Fibroblast of pulmonary artery (primary cell): ENCODE results near the gene MAGI2.

ENCODE experiments used
- DNase-seq: peaks from one replicate; pipeline ENCODE4 v3.0.0-alpha.2; 2010; ENCODE audit warnings: low read depth
- H3K4me3 ChIP-seq: replicated peaks from 2 replicates; pipeline ENCODE4 v1.5.1; 2011; ENCODE audit warnings: low read depth, mild to moderate bottlenecking, control low read depth, low read length, moderate library complexity
- TF ChIP-seq, protein P1 (sequence below): IDR thresholded peaks from 2 replicates; pipeline ENCODE4 v1.5.1; 2011; ENCODE audit warnings: mild to moderate bottlenecking, control low read depth, low read length, inconsistent platforms; ENCODE audit errors: missing control alignments

Gene MAGI2

DNA sequence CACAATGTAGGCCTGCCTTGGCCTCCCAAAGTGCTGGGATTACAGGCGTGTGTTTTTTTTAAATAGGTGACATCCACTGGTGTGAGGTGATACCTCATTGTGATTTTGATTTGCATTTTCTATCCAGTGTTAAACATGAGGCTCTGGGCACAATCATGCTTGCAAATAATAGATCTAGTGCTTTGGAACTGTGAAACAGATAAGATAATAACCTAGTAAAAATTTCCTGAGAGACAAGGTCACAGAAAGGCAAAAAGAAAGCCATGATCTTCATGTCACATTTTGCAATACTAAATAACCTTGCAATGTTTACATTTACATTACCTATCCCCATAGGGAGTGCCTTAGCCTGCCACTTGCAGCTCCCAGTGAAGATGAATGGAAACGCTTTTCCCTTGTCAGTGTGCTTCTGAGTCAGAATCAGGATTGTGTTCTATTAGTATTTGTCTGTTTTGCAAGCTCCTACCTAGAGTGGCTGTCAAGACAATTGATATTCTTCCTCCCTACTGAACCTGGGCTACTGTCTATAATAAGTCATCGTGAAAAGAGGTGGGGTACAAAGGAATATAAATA, 1398.4 kb downstream of the MAGI2 start:
- H3K4me3 ChIP-seq, result no peak overlapping the region
- no peak for DNase-seq

DNA sequence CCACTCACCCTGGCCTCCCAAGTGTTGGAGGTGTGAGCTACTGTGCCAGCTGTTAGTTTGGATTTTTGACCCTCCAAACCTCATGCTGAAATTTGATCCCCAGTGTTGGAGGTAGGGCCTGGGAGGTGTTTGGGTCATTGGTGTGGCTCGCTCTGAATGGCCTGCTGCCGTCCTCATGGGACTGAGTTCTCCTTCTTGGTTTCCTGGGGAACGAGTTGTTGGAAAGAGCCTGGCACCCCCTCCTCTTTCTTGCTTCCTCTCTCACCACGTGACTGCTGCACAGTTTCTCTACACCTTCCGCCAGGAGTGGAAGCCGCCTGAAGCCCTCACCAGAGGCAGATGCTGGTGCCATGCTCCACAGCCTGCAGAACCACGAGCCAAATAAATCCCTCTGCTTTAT, 1401.4 kb downstream of the MAGI2 start:
- TF ChIP-seq, protein P1, sequence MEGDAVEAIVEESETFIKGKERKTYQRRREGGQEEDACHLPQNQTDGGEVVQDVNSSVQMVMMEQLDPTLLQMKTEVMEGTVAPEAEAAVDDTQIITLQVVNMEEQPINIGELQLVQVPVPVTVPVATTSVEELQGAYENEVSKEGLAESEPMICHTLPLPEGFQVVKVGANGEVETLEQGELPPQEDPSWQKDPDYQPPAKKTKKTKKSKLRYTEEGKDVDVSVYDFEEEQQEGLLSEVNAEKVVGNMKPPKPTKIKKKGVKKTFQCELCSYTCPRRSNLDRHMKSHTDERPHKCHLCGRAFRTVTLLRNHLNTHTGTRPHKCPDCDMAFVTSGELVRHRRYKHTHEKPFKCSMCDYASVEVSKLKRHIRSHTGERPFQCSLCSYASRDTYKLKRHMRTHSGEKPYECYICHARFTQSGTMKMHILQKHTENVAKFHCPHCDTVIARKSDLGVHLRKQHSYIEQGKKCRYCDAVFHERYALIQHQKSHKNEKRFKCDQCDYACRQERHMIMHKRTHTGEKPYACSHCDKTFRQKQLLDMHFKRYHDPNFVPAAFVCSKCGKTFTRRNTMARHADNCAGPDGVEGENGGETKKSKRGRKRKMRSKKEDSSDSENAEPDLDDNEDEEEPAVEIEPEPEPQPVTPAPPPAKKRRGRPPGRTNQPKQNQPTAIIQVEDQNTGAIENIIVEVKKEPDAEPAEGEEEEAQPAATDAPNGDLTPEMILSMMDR, result no peak
- no peak overlapping the region for H3K4me3 ChIP-seq
- DNase-seq, result no peak

More for the DNA sequence above, 1398.4 kb downstream of the MAGI2 start:
- TF ChIP-seq, protein P1, result no peak

DNA sequence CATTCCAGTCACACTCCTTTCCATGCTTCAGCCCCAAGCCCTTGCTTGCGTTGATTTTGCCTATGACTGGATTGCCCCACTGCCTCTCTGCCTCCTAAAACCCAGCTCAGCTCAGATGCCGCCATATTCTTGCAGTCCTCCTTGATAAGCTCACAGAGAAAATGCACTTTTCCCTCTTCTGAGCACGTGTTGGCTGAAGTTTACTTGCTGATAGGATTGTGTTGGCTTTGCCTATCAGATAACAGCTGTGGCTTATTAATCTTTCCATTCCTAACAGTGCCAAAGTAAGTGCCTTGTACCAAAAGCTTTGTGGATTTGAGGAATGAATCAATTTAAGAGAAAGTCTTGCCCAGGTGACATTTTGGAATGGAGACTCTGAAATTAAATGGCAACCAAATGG, 1405.7 kb downstream of the MAGI2 start:
- DNase-seq, result no peak
- TF ChIP-seq, protein P1, result no peak
- H3K4me3 ChIP-seq, result no peak overlapping the region

DNA sequence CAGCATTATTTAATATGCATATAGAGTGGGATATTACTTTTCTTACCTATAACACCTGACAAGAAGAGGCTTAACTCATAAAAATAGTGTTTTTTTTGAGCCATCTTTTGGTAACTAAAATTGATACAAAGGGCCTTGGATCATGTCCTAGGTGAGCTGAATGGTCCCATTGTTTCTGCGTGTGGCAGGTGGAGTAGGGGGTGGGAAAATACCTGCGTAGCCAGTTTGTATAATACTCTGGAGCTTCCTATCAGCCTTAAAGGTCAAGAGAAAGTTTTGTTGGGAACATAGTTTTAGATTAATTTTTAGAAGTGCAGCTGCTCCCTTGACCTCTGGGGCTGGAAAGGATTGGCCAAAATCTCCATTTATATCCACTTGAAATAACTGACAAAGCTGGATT, 1410.3 kb downstream of the MAGI2 start:
- TF ChIP-seq, protein P1, result no peak
- no peak for DNase-seq

DNA sequence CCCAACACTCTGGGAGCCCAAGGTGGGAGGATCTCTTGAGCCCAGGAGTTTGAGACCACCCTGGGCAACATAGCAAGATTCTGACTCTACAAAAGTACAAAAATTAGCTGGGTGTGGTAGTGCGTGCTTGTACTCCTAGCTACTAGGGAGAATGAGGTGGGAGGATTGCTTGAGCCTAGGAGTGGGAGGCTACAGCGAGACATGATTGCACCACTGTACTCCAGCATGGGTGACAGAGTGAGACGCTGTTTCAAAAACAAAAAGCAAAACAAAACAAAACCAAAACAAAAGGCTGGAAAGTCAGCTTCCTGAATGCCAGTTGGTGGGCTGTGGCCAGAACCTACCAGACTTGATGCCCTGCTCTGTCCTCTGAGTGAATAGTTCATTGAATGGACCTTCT, 1412.0 kb downstream of the MAGI2 start:
- no peak for DNase-seq
- TF ChIP-seq, protein P1, result no peak

More for the DNA sequence above, 1410.3 kb downstream of the MAGI2 start:
- no peak overlapping the region for H3K4me3 ChIP-seq

DNA sequence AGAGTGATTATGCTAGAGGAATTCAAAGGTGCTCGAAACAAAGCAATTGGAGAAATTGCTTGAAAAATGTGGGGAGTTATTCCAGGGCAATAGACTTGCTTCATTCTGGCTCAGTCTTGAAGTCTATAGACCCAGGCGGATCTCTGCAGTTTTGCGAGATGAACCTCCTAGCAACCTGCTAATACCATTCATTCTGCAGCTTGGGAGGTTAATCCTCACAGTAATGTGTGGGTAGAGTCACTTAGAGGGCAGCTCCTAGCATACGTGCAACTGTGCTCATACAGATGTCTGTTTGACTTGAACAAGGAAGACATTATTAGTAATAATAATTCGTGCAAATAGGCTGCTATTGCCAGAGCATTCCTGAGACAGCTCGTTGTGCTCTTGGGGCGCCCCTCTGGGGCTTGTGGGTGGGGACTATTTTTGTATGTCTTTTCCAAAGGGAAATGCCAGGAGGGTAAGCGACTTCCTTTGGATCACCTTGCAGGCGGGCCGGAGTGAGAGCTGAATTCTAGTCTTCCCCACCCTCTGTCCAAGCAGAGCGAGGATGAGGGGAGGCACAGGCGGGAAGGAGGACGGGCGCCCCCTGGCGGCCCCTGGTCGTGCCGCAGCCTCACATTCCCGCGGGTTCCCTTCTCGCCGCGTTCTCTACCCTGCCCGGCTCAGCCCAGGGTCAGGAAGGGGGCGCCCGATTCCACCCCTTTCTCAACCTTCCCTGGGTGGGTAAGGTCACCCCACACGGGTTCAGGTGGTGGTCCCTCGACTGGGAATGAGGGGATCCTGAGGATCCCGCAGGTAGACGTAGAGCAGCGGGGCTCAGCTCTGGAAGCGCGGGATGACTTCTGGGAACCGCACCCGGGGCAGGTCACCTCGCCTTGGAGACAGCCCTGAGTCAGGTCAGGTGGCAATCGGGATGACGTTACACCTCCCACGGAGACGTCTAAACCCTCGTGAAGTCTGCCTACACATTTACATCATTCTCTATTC, 1413.4 kb downstream of the MAGI2 start:
- peak; percentile 13 for DNase-seq
- H3K4me3 ChIP-seq, result no peak overlapping the region
- TF ChIP-seq, protein P1, result peak; percentile 46

More for the DNA sequence above, 1412.0 kb downstream of the MAGI2 start:
- H3K4me3 ChIP-seq, result no peak overlapping the region
